Measurements from ENCODE around the gene APOC1.

- TF ChIP-seq LEF1 (IDR thresholded peaks at IDR 0.05; ENCODE audit: borderline replicate concordance) (no peak), FOXK2 (IDR thresholded peaks at IDR 0.05) (no peak), SP1 (IDR thresholded peaks at IDR 0.05) (no peak)
Observed at GRCh38 chr19:44957526-44957925, 43.1 kb downstream of the APOC1 start.

Measured in HEK293T (cell line).